ENCODE data around the gene RGCC.

GRCh38 chr13:41458761-41459431, 1.5 kb downstream of the RGCC start:
- TF ChIP-seq POLR2A (IDR thresholded peaks at IDR 0.05) (no peak), POLR2AphosphoS5 (IDR thresholded peaks at IDR 0.05) (no peak), CTCF (IDR thresholded peaks at IDR 0.05 in 8 of 11, conservative IDR thresholded peaks at IDR 0.05 in 3 of 11) (peak in 10 of 11 experiments; percentile 22 to 68 (median 60))

Measured in spleen (tissue), 7 donors.